Activated CD4-positive, alpha-beta T cell treated with anti-CD3 and anti-CD28 coated beads for 24 hours (primary cell): ENCODE results near the gene PCGF2.

Experiments used
- DNase-seq, 2 donors: peaks; one replicate each; pipeline ENCODE4 v3.0.0-alpha.2; 2020; ENCODE audit warnings: low read depth in 2 of 2

Gene PCGF2

GRCh38 chr17:38751144-38751807 lies 3.1 kb upstream of the PCGF2 start:
- DNase-seq = no peak

- no peak for DNase-seq
Measured at GRCh38 chr17:38750312-38751121, 2.4 kb upstream of the PCGF2 start.

- DNase-seq = no peak
Measured at GRCh38 chr17:38750044-38750311, 1.8 kb upstream of the PCGF2 start.

GRCh38 chr17:38749223-38750043 lies 1.3 kb upstream of the PCGF2 start:
- DNase-seq = no peak

GRCh38 chr17:38748892-38749222 lies 721 bp upstream of the PCGF2 start:
- DNase-seq = no peak

GRCh38 chr17:38747463-38748148 lies 530 bp downstream of the PCGF2 start:
- DNase-seq = no peak

- no peak for DNase-seq
Measured at GRCh38 chr17:38746849-38747462, 1.2 kb downstream of the PCGF2 start.

GRCh38 chr17:38746004-38746848 lies 1.9 kb downstream of the PCGF2 start:
- no peak for DNase-seq

- no peak for DNase-seq
Measured at GRCh38 chr17:38745545-38745944, 2.6 kb downstream of the PCGF2 start.

- DNase-seq = no peak
Measured at GRCh38 chr17:38743556-38744171, 4.5 kb downstream of the PCGF2 start.

GRCh38 chr17:38742411-38743308 lies 5.5 kb downstream of the PCGF2 start:
- DNase-seq = no peak

GRCh38 chr17:38741921-38742410 lies 6.2 kb downstream of the PCGF2 start:
- DNase-seq = no peak

GRCh38 chr17:38741461-38741860 lies 6.7 kb downstream of the PCGF2 start:
- DNase-seq = no peak

GRCh38 chr17:38740806-38741205 lies 7.3 kb downstream of the PCGF2 start:
- DNase-seq = no peak

GRCh38 chr17:38740044-38740443 lies 8.1 kb downstream of the PCGF2 start:
- no peak for DNase-seq

- no peak for DNase-seq
Measured at GRCh38 chr17:38739305-38739704, 8.8 kb downstream of the PCGF2 start.

- no peak for DNase-seq
Measured at GRCh38 chr17:38738686-38739085, 9.4 kb downstream of the PCGF2 start.

GRCh38 chr17:38738007-38738662 lies 10.0 kb downstream of the PCGF2 start:
- no peak for DNase-seq
